Measurements from ENCODE around the gene BCAS1. TPM values are rescaled to one million over a fixed set of nuclear protein-coding genes. Genes with fewer than 3 reads are reported as not detected.

Gene BCAS1
- total RNA-seq, 1 experiment from 2014 or later: 4.0 TPM

- CTCF ChIA-PET: interaction anchor here (0.6 to 0.7 kb wide), 3 partner anchors 10 to 207 kb away, joined by 3 to 12 read pairs (median 8); no protein-coding TSS in a partner anchor
- H3K27me3 ChIP-seq (ENCODE audit: insufficient read depth, low read depth): no peaks in the 10 kb centered on the region
Observed at GRCh38 chr20:53895385-53895755, 175.0 kb downstream of the BCAS1 start.

GRCh38 chr20:53894707-53895384 is 175.5 kb downstream of the BCAS1 start:
- H3K9me3 ChIP-seq (ENCODE audit: insufficient read depth, low read depth): no peaks in the 10 kb centered on the region; the same call in 1 of the 2 replicates
- intact Hi-C loops (cut with micrococcal nuclease; ENCODE audit: unreplicated experiment): no loop called here
- TF ChIP-seq EZH2 (IDR thresholded peaks at IDR 0.05; ENCODE audit: low read depth): no peak
- no peak for TF ChIP-seq CTCF (conservative IDR thresholded peaks at IDR 0.05)
- H3K9me2 ChIP-seq (ENCODE audit: insufficient read depth): no peaks in the 10 kb centered on the region
- no peaks in the 10 kb centered on the region for H3K27me3 ChIP-seq (ENCODE audit: insufficient read depth, low read depth)
- DNase-seq: no peak
- H3K27ac ChIP-seq: no peak overlapping the region
- H3K4me2 ChIP-seq: no peak overlapping the region
- H3K36me3 ChIP-seq (ENCODE audit: low read depth): no peaks in the 10 kb centered on the region
- H3K4me1 ChIP-seq (replicated peaks; ENCODE audit: insufficient read depth): peaks cover 28% of the 10 kb centered on the region
- H3F3A ChIP-seq (ENCODE audit: insufficient read depth, low read depth): peaks cover 27% of the 10 kb centered on the region
- no peak overlapping the region for H2AFZ ChIP-seq
- no peaks in the 10 kb centered on the region for H3K79me2 ChIP-seq (ENCODE audit: low read depth)
- no peaks in the 10 kb centered on the region for H4K20me1 ChIP-seq (ENCODE audit: insufficient read depth)
- ChIA-PET CTCF (interaction anchor here (0.6 to 0.7 kb wide), 4 partner anchors 10 to 207 kb away, joined by 3 to 12 read pairs (median 6); no protein-coding TSS in a partner anchor), POLR2A (ENCODE audit: unreplicated experiment) (interaction anchor here (0.6 kb wide), 1 partner anchor 28 kb away, joined by 21 read pairs; no protein-coding TSS in a partner anchor)
- H3K4me3 ChIP-seq: no peak overlapping the region
- no TSS peak for BruUV-seq (replicated peaks)

More at GRCh38 chr20:53895385-53895755, 175.0 kb downstream of the BCAS1 start:
- TF ChIP-seq EZH2 (IDR thresholded peaks at IDR 0.05; ENCODE audit: low read depth): no peak
- no peak for TF ChIP-seq CTCF (conservative IDR thresholded peaks at IDR 0.05)
- H3K36me3 ChIP-seq (ENCODE audit: low read depth): no peaks in the 10 kb centered on the region
- no peak overlapping the region for H3K4me2 ChIP-seq
- no peak overlapping the region for H3K4me3 ChIP-seq
- POLR2A ChIA-PET (ENCODE audit: unreplicated experiment): interaction anchor here (0.6 kb wide), 2 partner anchors 21 to 29 kb away, joined by 7 to 21 read pairs; no protein-coding TSS in a partner anchor
- H3K9me2 ChIP-seq (ENCODE audit: insufficient read depth): no peaks in the 10 kb centered on the region
- peaks cover 28% of the 10 kb centered on the region for H3K4me1 ChIP-seq (replicated peaks; ENCODE audit: insufficient read depth)
- H2AFZ ChIP-seq: no peak overlapping the region
- no peaks in the 10 kb centered on the region for H4K20me1 ChIP-seq (ENCODE audit: insufficient read depth)
- no peaks in the 10 kb centered on the region for H3K79me2 ChIP-seq (ENCODE audit: low read depth)
- peaks cover 28% of the 10 kb centered on the region for H3F3A ChIP-seq (ENCODE audit: insufficient read depth, low read depth)
- H3K9me3 ChIP-seq (ENCODE audit: insufficient read depth, low read depth): no peaks in the 10 kb centered on the region; the same call in 1 of the 2 replicates
- no peak for DNase-seq
- no peak overlapping the region for H3K27ac ChIP-seq
- BruUV-seq (replicated peaks): no TSS peak
- intact Hi-C loops (cut with micrococcal nuclease; ENCODE audit: unreplicated experiment): no loop called here

Small RNAs within 50 kb of the gene (microRNA-seq; reads per million reads assigned to microRNA genes)
- not detected for gene MIR4756 (ENCODE audit: borderline number of aligned reads, borderline replicate concordance)

Other genes with a start within 250 kb of the BCAS1 start
- gene CYP24A1, start 103.4 kb upstream of the BCAS1 start, total RNA-seq (2021): 2.7 and 4.9 TPM in 2 replicates
- 44.1 and 49.5 TPM in 2 replicates for gene PFDN4, start 137.5 kb upstream of the BCAS1 start, total RNA-seq (2021)